Measurements from ENCODE around the gene ESRP2.

ESRP2 gene

DNA sequence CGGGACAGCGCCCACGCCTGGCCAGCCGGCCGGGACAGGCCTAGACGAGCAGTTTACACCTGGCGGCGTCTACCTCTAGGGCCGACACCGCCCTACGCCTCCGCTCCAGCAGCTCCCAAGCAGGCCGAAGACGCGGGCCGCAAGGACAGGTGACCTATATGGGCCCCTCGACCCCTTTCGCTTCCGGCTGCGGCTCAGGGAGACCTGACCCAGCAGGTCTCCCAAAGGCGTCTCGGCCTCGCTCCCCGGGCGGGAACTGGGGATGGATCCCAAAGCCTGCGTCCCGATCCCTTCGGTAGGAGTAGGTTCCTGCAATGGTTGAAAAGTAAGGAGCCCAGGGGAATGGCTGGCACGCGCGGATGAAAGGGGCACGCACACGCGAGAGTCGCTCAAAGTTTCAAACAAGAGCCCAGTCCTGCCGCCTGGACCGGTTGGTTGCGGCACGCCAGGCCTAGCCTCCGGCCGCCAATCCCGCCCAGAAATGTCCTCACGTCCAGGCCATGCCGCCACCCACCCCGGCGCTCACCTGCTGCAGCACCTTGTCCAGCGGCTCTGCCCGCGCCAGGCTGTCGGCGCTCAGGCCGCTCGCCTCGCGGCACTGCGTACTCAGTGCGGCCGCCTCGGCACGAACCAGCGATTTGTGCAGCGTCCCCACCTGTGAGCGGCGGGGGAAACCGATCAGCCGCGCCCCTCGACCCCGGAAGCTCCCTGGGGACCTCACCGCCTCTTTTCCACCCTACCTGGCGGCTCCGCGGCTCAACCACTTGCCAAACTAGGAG, 630 bp downstream of the ESRP2 start:
- H3K4me3 ChIP-seq (ENCODE audit: low read depth, low read length) = peak overlapping the region; percentile 15
- no peaks in the 10 kb centered on the region for H3K27me3 ChIP-seq (replicated peaks)
- H3K36me3 ChIP-seq (replicated peaks) = no peaks in the 10 kb centered on the region
- TF ChIP-seq, protein P1, sequence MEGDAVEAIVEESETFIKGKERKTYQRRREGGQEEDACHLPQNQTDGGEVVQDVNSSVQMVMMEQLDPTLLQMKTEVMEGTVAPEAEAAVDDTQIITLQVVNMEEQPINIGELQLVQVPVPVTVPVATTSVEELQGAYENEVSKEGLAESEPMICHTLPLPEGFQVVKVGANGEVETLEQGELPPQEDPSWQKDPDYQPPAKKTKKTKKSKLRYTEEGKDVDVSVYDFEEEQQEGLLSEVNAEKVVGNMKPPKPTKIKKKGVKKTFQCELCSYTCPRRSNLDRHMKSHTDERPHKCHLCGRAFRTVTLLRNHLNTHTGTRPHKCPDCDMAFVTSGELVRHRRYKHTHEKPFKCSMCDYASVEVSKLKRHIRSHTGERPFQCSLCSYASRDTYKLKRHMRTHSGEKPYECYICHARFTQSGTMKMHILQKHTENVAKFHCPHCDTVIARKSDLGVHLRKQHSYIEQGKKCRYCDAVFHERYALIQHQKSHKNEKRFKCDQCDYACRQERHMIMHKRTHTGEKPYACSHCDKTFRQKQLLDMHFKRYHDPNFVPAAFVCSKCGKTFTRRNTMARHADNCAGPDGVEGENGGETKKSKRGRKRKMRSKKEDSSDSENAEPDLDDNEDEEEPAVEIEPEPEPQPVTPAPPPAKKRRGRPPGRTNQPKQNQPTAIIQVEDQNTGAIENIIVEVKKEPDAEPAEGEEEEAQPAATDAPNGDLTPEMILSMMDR (IDR thresholded peaks at IDR 0.05; ENCODE audit: low read depth, low read length, missing control alignments) = no peak
- DNase-seq = no peak
- no peak overlapping the region for H3K27ac ChIP-seq
- in situ Hi-C loops (cut with HindIII; ENCODE audit: low pct_ligation_motif_present, low sequenced_read_pairs) = no loop called here

GRCh38 chr16:68234188-68235107, 1.5 kb downstream of the ESRP2 start:
- TF ChIP-seq, protein P1 (IDR thresholded peaks at IDR 0.05; ENCODE audit: low read depth, low read length, missing control alignments) = no peak
- in situ Hi-C loops (cut with HindIII; ENCODE audit: low pct_ligation_motif_present, low sequenced_read_pairs) = no loop called here
- Histone ChIP-seq H3K4me3 (ENCODE audit: low read depth, low read length) (no peak overlapping the region), H3K27ac (no peak overlapping the region), H3K36me3 (replicated peaks) (no peaks in the 10 kb centered on the region), H3K27me3 (replicated peaks) (no peaks in the 10 kb centered on the region)
- DNase-seq = no peak

- no peaks in the 10 kb centered on the region for H3K36me3 ChIP-seq (replicated peaks)
- TF ChIP-seq, protein P1 (IDR thresholded peaks at IDR 0.05; ENCODE audit: low read depth, low read length, missing control alignments) = no peak
Measured at GRCh38 chr16:68233835-68234187, 2.1 kb downstream of the ESRP2 start.

DNA sequence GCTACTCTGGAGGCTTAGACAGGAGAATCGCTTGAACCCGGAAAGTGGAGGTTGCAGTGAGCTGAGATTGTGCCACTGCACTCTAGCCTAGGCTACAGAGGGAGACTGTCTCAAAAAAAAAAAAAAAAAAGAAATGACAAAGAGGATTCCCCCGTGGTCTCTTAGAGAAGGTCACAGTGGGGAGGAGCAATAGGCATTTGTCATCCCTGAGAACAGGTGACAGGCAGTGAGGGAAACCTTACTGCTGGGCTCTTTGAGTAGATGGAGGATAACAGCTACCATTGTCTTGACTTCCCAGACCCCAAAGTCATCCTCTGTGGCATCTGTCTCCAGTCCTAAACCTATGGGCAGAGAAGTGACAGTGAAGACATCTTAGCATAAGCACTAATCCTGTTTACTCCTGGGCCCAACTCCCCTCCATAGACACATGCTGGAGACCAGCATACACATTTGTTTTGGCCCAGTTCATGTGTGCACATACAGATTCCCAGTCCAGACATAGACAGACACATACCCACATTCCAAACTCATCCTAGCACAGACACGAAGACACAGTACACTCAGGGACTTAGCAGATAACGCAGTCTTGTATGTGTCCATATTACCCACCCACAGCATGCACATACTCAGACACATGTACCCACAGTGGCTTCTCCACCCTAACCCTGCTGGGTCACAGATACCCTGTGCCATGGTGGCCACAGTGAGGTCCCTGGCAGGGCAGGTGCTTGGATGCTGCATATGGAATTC, 2.7 kb downstream of the ESRP2 start:
- in situ Hi-C loops (cut with HindIII; ENCODE audit: low pct_ligation_motif_present, low sequenced_read_pairs) = no loop called here
- H3K27me3 ChIP-seq (replicated peaks) = no peaks in the 10 kb centered on the region
- TF ChIP-seq, protein P1 (IDR thresholded peaks at IDR 0.05; ENCODE audit: low read depth, low read length, missing control alignments) = no peak
- H3K27ac ChIP-seq = no peak overlapping the region
- no peaks in the 10 kb centered on the region for H3K36me3 ChIP-seq (replicated peaks)
- H3K4me3 ChIP-seq (ENCODE audit: low read depth, low read length) = no peak overlapping the region
- DNase-seq = no peak

More at GRCh38 chr16:68233835-68234187, 2.1 kb downstream of the ESRP2 start:
- in situ Hi-C loops (cut with HindIII; ENCODE audit: low pct_ligation_motif_present, low sequenced_read_pairs) = no loop called here
- Histone ChIP-seq H3K27ac (no peak overlapping the region), H3K4me3 (ENCODE audit: low read depth, low read length) (no peak overlapping the region), H3K27me3 (replicated peaks) (no peaks in the 10 kb centered on the region)
- no peak for DNase-seq

GRCh38 chr16:68232335-68232734, 3.6 kb downstream of the ESRP2 start:
- TF ChIP-seq, protein P1 (IDR thresholded peaks at IDR 0.05; ENCODE audit: low read depth, low read length, missing control alignments) = no peak
- no peaks in the 10 kb centered on the region for H3K27me3 ChIP-seq (replicated peaks)
- H3K27ac ChIP-seq = no peak overlapping the region
- no peak overlapping the region for H3K4me3 ChIP-seq (ENCODE audit: low read depth, low read length)
- DNase-seq = no peak
- H3K36me3 ChIP-seq (replicated peaks) = no peaks in the 10 kb centered on the region
- in situ Hi-C loops (cut with HindIII; ENCODE audit: low pct_ligation_motif_present, low sequenced_read_pairs) = no loop called here
